GM21723 (cell line): Measurements from ENCODE around the gene TRAF1.
A peak's percentile ranks its signal among the peaks of the same experiment; 100 is the strongest.

ENCODE experiments used
- ATAC-seq: cut with Tn5 transposase; IDR thresholded peaks from one replicate; pipeline ENCODE4 v1.9.1; 2021; ENCODE audit warnings: mild to moderate bottlenecking, moderate library complexity; ENCODE audit not compliant: unreplicated experiment

The TRAF1 gene

GRCh38 chr9:120872791-120873502, 53.6 kb downstream of the TRAF1 start:
- no peak for ATAC-seq

- ATAC-seq: no peak
Observed at GRCh38 chr9:120870206-120870605, 56.4 kb downstream of the TRAF1 start.

- no peak for ATAC-seq
Observed at GRCh38 chr9:120869726-120870125, 56.9 kb downstream of the TRAF1 start.

- ATAC-seq: no peak
Observed at GRCh38 chr9:120869360-120869687, 57.3 kb downstream of the TRAF1 start.

- peak; percentile 82 for ATAC-seq
Observed at GRCh38 chr9:120868676-120869359, 57.8 kb downstream of the TRAF1 start.

- no peak for ATAC-seq
Observed at GRCh38 chr9:120868339-120868675, 58.3 kb downstream of the TRAF1 start.

- no peak for ATAC-seq
Observed at GRCh38 chr9:120867676-120868338, 58.8 kb downstream of the TRAF1 start.

- no peak for ATAC-seq
Observed at GRCh38 chr9:120866651-120867050, 59.9 kb downstream of the TRAF1 start.

- no peak for ATAC-seq
Observed at GRCh38 chr9:120865809-120866208, 60.8 kb downstream of the TRAF1 start.

GRCh38 chr9:120865176-120865575, 61.4 kb downstream of the TRAF1 start:
- ATAC-seq: no peak

- ATAC-seq: no peak
Observed at GRCh38 chr9:120864719-120865118, 61.9 kb downstream of the TRAF1 start.

- no peak for ATAC-seq
Observed at GRCh38 chr9:120863833-120864232, 62.8 kb downstream of the TRAF1 start.

GRCh38 chr9:120862452-120862851, 64.1 kb downstream of the TRAF1 start:
- no peak for ATAC-seq

- ATAC-seq: no peak
Observed at GRCh38 chr9:120861935-120862334, 64.7 kb downstream of the TRAF1 start.

- ATAC-seq: no peak
Observed at GRCh38 chr9:120860083-120860482, 66.5 kb downstream of the TRAF1 start.

GRCh38 chr9:120859361-120859760, 67.2 kb downstream of the TRAF1 start:
- no peak for ATAC-seq

GRCh38 chr9:120857902-120858301, 68.7 kb downstream of the TRAF1 start:
- ATAC-seq: no peak

GRCh38 chr9:120857481-120857880, 69.1 kb downstream of the TRAF1 start:
- ATAC-seq: no peak

GRCh38 chr9:120856700-120857099, 69.9 kb downstream of the TRAF1 start:
- no peak for ATAC-seq

- ATAC-seq: no peak
Observed at GRCh38 chr9:120855827-120856670, 70.5 kb downstream of the TRAF1 start.

- ATAC-seq: no peak
Observed at GRCh38 chr9:120854596-120855327, 71.8 kb downstream of the TRAF1 start.
